A549 (cell line): Measurements from ENCODE around the gene SDC1.

Experiments used
- CEBPB ChIP-seq, 2 experiments: fragments of >200 bp in 1 of 2; sonication (Bioruptor Twin) in 1 of 2; formaldehyde crosslinking in 1 of 2; IDR thresholded peaks; 2 replicates each; pipeline ENCODE4 v1.6.1; 2012 to 2016
- HDAC2 ChIP-seq: fragments of 200-600 bp; sonication (generic); IDR thresholded peaks from 2 replicates; pipeline ENCODE4 v1.6.1; 2016
- MAZ ChIP-seq: fragments of 150-350 bp; IDR thresholded peaks from 2 replicates; pipeline ENCODE4 v1.6.1; 2014; ENCODE audit warnings: antibody characterized with exemption, low read depth, low read length, borderline replicate concordance
- POLR2A ChIP-seq: IDR thresholded peaks from 2 replicates; pipeline ENCODE4 v1.6.1; 2012; ENCODE audit warnings: mild to moderate bottlenecking, low read length
- RARB ChIP-seq: fragments of 250-450 bp; sonication (Bioruptor Pico); IDR thresholded peaks from 2 replicates; pipeline ENCODE4 v1.8.0; 2021; ENCODE audit warnings: mild to moderate bottlenecking, moderate library complexity
- RCOR1 ChIP-seq: fragments of 150-350 bp; IDR thresholded peaks from 2 replicates; pipeline ENCODE4 v1.6.1; 2014; ENCODE audit warnings: antibody characterized with exemption, low read length, low read depth
- RNF2 ChIP-seq: fragments of 200-600 bp; sonication (generic); IDR thresholded peaks from 2 replicates; pipeline ENCODE4 v1.6.1; 2016; ENCODE audit warnings: low read depth, mild to moderate bottlenecking, antibody characterized with exemption, moderate library complexity, borderline replicate concordance
- TF ChIP-seq, protein P1 (sequence below): fragments of >200 bp; sonication (Bioruptor Twin); formaldehyde crosslinking; IDR thresholded peaks from 3 replicates; pipeline ENCODE4 v1.5.1; 2016
- TF ChIP-seq, protein P2 (sequence below): fragments of 450-650 bp; IDR thresholded peaks from 2 replicates; pipeline ENCODE4 v1.6.1; 2014; ENCODE audit warnings: antibody characterized with exemption

DNA sequence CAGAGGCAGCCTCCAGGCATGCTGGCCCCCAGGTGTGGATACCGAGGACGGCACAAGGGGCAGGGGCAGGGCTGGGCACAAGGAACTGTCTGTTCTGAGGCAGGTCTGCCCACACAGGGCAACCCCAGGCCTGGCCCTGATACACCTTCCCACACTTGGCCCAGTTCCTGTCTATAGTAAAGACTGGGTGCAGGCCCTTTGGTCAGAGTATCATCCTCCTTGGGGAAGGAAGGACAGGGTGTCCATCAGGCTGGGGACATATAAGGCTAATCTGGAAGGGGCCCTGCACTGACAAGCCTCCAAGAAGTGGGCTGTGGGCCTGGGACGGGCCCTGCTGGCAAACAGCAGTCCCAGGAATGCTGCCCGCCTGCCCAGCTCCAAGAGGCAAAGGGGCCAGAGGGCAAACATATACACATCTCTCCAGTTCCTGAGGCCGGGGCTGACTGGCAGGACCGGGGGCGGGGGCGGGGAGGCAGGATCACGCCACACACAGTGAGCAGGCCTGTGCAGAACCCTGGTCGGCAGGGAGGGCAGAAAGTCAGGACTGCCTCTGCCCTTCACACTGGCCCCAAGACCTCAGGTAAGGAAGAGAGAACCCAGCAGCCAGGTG, 18.9 kb downstream of the SDC1 start:
- TF ChIP-seq, protein P1, sequence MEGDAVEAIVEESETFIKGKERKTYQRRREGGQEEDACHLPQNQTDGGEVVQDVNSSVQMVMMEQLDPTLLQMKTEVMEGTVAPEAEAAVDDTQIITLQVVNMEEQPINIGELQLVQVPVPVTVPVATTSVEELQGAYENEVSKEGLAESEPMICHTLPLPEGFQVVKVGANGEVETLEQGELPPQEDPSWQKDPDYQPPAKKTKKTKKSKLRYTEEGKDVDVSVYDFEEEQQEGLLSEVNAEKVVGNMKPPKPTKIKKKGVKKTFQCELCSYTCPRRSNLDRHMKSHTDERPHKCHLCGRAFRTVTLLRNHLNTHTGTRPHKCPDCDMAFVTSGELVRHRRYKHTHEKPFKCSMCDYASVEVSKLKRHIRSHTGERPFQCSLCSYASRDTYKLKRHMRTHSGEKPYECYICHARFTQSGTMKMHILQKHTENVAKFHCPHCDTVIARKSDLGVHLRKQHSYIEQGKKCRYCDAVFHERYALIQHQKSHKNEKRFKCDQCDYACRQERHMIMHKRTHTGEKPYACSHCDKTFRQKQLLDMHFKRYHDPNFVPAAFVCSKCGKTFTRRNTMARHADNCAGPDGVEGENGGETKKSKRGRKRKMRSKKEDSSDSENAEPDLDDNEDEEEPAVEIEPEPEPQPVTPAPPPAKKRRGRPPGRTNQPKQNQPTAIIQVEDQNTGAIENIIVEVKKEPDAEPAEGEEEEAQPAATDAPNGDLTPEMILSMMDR, result no peak
- TF ChIP-seq RCOR1, result no peak
- TF ChIP-seq POLR2A, result no peak
- TF ChIP-seq, protein P2, sequence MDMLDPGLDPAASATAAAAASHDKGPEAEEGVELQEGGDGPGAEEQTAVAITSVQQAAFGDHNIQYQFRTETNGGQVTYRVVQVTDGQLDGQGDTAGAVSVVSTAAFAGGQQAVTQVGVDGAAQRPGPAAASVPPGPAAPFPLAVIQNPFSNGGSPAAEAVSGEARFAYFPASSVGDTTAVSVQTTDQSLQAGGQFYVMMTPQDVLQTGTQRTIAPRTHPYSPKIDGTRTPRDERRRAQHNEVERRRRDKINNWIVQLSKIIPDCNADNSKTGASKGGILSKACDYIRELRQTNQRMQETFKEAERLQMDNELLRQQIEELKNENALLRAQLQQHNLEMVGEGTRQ, result no peak
- no peak for TF ChIP-seq HDAC2
- TF ChIP-seq CEBPB (IDR thresholded peaks at IDR 0.05), result no peak
- TF ChIP-seq MAZ, result no peak
- TF ChIP-seq RNF2, result no peak
- no peak for TF ChIP-seq RARB
